HG02610 (cell line): ENCODE measurements around the gene HS1BP3.

Experiments
- ATAC-seq: cut with Tn5 transposase; IDR thresholded peaks from one replicate; pipeline ENCODE4 v1.9.1; 2021; ENCODE audit warnings: mild to moderate bottlenecking, moderate library complexity; ENCODE audit not compliant: unreplicated experiment

Gene HS1BP3

DNA sequence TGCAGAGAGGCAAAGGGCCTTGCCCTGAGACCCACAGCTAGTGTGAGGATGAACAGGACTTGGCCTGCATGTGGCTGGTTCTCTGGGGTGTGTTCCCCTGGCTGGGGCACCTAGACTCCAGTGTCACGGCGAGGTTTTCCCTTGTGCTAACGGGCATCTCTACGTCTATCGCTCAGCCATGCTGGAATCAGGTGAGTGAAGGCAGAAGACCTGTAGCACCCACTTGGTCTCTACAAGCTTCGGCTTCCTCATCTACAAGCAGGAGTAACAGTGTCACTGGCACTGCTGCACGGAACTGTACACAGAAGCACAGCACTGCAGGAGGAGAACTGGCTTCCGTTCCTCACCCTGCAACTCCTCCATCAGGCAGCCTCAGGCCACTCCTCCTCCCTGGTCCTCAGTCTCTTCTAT is 30.6 kb downstream of the HS1BP3 start:
- no peak for ATAC-seq

DNA sequence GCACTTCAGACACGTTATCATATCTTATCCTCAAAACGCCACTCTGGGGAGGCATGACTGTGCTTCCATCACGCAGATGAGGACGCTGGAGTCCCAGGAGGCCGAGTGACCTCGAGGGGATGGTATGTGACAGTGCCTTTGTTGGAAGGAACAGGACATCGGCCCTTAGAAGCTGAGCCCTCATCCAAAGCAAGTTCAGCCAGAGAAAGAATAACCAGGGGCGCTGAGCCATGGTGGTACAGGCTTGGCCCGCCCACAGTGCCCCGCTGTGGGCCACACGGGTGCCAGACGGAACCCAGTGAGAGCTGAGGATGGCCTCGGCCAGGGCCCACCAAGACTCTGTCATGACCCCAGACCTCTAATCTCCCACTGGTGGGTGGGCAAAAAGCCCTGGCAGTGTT is 31.3 kb downstream of the HS1BP3 start:
- no peak for ATAC-seq

DNA sequence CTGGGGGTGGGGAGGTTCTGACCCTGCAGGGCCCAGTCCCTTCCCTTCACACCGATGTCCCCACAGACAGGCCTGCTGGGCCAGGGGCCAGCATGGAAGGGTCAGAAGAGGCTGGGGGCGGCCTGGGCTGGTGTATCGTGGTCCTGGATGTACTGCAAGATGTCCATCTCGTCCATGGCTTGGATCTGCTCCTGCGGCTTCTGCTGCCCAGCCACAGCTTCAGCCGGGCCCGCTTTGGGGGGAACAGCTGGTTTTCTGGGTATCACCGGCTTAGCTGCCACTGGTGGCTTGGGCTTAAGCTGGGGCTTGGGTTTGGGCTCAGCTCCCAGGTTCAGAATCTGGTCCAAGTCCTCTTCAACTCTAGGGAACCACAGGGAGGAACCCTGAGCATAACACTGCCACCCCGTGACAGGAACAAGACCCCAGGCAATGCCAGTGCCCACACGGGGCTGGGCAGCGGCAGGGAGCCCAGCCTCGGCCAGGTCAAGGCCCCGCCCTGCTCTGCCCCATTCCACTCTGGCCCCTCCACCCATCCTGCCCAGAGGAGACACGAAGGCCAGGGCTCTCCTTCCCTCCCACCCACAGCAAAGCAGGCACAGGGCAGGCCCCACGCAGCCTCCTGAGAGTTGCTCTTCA is 31.9 kb downstream of the HS1BP3 start:
- no peak for ATAC-seq

DNA sequence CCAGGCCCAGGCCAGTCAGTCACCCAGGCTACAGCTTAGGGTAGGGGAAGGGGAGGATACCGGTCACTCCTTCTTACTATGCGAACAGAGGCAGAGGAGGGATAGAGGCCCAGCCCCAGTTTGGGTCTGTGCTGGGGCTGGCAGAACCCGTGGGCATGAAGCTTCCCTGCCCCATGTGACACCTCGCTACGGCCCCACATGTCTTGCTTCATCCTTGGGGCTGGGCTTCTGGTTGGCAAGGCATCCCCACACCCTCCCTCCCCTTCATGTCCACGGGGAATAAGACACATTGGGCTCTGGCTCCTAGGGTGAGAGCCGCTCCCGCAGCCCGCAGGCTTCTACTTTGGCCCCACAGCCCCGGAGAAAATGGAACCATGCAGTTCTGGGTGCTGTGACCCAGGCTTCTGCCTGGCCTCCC is 32.4 kb downstream of the HS1BP3 start:
- no peak for ATAC-seq

DNA sequence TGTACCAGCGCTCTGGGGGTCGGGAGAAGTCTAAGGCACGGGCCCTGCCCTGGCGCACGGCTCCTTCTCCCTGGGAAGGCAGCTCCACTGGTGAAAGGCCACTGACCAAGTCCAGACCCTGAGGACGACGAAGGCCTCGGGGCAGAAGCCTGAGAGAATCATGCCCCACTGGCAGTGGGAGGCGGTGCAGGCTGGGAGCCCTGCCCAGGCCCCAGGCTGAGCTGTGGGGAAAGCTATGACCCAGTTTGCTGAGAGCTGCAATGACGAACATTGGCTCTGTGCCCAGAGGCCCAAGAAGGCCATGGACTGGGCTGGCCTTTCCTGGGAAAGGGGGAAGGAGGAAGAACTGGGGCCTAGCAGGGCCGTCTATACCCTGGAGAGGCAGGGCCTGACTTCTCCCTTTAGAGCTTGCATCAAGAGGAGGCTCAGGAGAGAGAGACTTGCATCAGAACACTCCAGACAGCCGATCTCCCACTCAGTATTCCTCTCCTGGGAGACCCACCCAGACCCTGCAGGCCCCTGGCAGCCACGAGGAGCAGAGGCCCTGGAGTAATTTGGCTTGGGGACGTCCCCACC is 32.9 kb downstream of the HS1BP3 start:
- no peak for ATAC-seq

DNA sequence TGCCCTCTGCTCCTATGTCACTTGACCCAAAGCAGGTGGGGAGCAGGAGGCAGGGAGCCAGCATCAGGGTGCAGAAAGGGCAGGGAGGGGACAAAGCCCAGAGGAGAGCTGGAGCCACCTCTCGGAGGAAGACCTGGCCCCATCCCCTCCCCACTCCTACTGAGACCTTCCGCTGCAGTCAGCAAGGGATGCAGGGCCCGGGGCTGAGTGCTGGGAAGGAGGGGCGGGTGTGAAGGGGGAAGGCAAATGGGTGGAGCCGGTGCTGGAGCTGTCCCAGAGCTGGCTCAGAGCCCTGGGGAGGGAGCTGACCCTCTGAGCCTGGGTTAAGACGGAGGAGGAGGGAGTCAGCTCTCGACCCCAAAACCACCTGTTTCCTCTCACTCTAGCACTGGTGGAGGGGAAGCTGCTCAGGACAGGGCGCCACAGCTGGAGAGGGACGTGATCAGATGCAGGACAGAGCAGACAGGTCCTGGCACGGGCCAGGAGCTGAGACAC is 33.8 kb downstream of the HS1BP3 start:
- no peak for ATAC-seq

DNA sequence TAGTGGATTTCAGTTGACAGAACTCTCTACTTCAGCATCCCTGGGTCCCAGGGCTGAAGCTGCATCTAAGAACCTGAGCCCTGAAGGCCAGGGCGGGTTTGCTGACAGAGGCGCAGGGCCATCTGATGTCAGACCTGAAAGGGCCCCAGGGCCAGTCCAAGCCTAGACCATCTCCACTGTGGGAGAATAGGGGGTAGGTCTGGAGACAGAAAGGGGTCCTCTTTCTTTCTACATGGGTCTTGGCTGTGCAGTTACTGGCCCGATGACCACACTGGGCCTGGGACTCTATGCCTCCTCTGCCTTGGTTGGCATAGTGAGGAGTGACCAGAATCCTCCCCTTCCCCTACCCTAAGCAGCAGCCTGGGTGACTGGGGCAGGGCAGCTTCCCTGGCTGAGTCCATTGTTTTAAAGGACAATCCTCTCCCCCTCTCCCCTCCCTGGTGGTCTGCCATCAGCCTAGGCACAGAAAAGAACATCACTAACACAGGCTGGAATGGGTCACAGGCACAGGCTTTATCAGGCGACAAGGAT is 34.5 kb downstream of the HS1BP3 start:
- ATAC-seq = no peak

DNA sequence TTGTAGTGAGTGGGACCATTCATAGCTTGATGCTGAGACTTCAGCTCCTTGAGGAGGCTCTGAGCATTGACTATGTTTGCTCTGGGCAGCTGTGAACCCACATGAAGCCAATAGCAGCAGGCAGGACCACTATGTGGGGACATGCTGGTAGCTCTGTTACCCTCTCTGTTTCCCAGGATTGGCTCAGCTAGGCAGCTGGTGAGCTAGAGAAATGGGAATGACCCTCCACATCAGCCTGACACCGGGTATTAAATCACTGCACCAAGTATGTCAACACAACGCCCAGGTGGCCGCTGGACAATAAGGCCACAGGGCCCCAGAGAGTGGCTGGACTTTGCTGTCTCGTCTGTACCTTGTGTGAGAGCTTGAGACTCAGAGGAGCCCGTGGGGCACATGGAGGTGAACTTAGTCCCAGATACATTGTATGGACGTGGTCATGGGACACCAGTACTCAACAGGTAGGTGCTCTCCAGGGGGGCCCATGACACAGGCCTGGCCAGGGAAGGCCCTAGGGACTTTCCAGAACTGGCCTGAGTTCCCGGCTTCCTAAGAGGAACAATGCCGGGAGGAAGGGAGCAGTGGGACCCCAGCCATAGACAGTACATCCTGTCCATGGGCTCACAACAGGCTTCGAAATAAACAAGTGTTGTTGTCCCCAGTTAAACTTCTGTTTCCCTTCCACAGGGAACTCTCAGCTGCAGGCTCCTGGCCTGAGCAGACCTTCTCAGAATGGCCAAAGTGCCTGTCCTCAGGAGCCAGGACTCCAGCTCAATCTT is 35.2 kb downstream of the HS1BP3 start:
- ATAC-seq = no peak

DNA sequence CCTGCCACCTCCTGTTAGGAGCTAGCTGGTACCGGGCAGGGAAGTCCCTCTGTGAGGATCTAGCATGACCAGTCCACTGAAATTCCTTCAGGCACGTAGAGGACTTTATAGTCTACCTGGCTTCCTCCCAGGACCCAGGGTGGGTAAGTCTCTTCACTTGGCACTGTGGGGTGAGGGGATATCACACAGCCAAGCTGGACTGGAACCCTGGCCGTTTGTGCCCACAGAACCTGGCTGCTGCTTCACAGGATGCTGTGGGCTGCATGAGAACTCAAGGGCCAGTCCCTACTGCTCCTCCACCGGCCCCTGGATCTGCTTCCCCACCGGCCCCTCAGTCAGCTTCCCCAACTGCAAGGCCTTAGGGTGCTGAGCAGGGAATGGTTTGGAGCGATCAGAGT is 35.8 kb downstream of the HS1BP3 start:
- no peak for ATAC-seq

DNA sequence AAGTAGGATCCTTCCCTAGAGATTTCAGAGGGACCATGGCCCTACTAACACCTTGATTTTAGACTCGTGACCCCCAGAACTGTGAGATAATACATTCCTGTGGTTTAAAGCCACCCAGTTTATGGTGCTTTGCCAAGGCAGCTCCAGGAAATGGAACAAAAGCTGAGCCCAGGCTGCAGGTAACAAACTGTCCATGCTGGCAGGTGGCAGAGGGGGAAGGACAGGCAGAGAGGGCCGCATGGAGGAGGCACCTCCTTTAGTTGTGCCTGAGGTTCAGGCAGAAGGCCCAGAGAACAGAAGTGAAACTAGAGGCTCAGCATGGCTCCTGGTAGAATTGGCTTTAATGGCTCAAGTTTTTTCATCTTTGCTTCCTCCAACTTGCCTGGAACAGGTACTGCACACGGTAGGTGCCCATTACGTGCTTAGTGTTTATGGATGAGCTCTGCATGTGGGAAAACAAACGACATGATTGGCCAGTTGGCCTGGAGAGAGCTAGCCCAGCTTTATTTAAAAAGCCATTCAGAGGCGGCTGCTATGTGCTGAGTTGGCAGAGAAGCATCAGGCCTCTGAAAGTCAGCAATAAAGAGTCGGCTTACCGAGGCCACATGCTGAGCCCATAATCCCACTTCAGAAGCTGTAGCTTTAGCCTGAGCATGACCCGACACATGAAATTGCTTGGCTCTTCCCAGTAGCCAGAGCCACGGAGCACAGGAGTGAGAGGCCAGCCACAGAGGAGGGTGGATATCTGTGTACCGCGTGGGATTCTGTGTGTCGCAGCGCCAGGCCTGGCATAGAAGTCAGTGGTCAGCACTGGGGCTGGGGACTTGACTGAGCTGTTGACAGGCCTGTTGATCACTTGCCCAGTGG is 36.5 kb downstream of the HS1BP3 start:
- no peak for ATAC-seq

DNA sequence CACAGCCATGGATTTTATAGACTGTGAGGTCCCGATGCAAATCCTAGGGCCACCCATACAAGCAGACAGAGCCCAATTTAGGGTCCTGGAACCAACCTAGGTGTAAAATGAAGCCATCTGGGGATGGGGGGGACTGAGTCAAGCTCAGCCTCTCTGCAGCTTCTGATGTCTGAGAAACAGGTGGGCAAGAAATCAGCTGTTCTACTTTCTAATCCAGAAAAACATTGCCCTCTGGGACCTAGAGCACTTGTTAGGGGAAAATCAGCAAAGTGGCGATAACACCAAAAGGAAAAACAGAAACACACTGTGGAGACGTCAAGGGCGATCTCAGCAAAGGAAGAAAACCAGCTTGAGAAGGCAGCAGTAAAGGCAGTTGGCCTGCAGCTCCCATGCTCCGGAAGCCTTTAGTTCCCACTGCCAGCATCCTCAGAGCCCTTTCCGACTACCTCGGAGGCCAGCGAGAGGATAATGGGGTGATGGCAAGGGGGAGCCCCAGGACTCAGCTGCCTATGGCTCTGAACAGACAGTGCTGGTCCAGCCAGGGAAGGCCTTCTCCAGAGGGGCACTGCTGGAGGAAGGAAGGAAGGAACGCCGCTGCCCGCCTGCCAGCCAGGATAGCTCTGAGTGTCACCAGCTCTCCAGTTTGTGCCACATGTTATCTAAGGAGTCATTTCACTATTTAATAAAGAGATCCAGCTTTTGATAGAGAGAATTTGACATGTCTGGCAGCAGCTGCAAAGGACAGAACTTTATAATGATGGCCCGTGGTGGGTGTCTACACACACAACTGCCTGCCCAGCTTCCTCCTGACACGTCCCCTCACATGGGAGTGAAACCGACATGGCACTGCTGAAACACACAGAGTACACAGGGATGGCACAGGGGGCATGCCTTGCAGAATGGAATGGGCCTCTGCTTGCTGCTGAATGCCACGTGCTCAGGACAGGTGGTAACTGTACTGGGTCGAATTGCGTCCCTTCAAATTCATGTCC is 37.7 kb downstream of the HS1BP3 start:
- ATAC-seq = no peak

DNA sequence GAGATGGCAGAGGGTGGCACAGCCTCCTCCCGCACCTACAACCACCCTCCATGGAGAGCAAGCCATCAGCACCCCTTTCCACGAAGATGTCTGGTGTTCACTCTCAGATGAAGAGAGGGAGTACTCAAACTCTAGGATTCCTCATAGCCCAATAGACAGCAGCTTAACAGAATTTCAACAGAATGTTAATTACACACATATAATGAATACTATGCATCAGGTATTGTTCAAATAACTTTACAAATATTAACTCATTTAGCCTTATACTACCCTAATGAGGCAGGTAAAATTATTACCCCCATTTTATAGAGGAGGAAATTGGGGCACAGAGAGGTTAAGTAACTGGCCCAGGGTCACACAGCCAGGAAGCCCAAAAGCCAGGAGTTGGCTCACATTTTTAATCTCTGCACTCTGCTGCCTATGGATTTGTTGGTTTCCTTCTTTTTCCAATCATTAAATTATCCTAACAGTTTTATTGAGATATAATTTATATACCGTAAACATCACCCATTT is 39.0 kb downstream of the HS1BP3 start:
- ATAC-seq = no peak

DNA sequence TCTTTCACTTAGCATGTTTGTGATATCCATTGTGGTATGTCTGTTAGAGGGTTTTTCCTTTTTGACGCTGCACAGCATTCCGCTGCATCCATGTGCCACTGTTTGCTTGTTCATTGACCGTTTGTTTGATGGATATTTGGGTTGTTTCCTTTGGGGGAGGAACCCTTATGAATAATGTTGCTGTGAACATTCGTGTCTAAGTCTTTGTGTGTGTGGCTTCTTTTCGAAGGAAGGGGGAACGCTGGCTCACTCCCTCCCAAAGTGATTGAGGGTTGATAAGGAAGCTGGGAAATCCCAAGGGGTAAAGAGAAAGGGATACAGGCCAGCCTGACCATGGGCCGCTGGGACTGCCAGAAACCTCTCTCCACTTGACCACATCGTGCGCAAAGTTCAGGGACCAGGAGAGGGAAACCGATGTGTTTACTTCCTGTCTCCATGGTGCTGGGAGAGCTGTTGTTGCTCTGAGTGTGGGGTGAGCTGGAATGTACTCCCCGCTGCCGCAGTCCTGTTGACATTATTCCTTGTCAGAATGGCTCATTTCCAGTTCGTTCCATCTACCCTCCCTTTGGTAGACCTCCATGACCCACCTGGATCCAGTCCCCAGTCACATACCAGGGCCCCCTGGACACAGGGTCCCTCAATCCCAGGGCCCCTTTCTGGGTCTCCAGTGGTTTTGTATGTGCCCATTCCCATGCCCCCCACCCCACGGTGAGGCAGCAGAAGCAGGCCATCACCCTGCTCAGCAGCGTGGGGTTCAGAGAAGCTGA is 39.6 kb downstream of the HS1BP3 start:
- ATAC-seq = no peak

DNA sequence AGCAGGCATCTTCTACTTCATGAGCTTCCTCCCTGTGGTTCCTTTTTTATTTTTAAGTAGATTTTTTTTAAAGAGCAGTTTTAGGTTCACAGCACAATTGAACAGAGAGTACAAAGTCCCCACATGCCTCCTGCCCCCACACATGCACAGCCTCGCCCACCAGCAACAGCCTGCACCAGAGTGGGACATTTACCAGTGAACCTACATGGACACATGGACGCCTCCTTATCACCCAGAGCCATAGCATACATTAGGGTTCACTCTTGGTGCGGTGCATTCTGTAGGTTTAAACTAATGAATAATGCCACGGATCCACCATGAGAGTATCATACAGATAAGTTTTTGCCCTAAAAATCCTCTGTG is 40.9 kb downstream of the HS1BP3 start:
- no peak for ATAC-seq

DNA sequence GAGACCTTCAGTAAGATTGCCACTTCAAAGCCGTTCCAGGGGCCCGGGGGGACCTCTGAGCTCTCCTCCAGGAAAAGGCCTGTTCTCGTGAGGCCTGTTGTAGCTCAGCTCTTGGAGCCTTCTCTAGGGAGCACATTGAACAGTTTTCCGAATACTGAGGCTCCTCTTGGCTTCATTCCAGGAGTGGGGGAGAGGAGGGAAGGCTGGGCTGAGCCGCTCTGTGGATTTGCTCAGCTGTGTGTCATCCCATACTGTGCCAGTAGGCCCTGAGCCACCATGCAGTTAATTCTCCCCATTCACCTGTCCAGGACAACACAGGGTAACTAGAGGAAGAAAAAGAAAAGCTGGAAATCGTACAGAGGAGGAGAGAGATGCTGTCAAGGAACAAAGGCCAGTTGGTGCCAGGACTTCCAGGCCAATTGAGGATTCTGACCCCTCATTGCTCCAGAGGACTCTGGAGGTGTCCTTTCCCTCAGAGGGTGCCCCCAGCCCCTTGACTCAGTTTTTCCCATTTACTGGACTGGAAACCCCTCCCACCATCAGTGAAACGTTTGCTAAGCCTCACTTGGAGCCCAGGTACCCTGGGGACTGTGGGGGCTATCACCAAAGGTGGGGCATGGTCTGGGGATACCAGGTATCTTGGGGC is 41.4 kb downstream of the HS1BP3 start:
- no peak for ATAC-seq

DNA sequence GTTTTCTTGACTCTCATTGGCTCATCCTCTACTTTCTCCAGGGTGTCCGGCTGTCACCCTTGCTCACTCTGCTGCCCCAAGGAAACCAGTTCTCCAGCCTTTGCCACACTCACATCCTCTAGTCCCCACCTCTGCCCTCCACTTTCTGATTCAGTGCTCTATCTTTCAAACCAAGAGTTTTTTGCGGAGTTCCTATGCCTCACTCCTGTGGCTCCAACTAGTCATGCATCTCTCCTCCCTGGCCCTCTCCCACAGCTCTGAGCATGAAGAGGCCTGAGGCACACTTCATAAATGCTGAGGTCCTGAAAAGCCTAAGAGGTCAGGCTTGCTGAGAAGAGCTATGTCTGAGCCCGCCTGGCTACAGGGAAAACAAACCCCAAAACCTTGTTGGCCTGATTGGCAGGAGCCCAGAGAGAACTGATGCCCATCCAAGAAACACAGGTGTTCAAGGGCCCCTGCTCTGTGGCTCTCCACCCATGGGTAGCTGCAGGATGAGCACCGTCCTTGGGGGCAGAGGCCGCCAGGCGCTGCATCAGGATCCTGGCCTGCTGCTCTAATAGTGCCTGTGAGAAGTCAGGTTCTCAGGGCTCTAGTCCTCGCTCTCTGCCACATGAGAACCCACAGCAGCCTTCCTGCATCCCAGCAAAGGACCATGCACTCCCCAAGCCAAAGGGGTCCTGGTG is 42.1 kb downstream of the HS1BP3 start:
- ATAC-seq = no peak

DNA sequence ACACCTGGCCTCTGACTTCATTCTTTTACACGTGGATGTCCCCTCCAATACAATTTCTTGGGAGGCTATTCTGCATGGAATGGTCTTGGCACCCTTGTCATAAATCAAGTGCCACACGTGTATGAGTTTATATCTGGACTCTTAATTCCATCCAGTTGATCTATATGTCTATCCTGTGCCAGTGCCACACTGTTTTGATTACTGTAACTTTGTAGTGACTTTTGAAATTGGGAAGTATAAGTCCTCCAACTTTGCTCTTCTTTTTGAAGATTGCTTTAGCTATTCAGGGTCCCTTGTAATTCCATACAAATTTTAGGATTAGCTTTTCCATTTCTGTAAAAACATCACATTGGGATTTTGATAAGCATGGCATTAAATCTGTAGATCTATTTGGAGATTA is 43.5 kb downstream of the HS1BP3 start:
- no peak for ATAC-seq

DNA sequence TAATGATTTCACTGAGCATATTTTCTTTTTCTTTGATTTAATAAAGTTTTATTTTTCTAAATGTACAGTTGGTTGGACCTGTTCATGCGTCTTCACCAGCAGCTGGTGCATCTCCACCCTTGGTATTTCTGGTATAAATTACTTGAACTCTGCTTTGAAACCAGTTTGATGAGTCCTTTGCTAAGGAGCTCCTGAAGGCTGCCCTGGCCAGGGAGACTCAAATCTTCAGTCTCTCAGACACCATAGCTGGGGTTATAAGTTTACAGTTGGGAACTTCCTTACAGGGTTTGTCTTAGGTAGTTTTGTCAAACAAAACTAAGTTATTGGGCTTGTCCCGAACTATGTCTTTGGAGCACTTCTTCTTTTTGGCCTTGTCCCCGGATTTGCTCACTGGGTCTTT is 44.7 kb downstream of the HS1BP3 start:
- no peak for ATAC-seq
